ENCODE measurements around the gene IGF1R. TPM values are rescaled to one million over a fixed set of nuclear protein-coding genes. Genes with fewer than 3 reads are reported as not detected.

Gene IGF1R
- total and polyA plus RNA-seq, 2 of the 13 experiments (the other 11 are each of a cell fraction or from before 2014, with no cell fraction given) = 15.9 to 18.4 TPM

DNA sequence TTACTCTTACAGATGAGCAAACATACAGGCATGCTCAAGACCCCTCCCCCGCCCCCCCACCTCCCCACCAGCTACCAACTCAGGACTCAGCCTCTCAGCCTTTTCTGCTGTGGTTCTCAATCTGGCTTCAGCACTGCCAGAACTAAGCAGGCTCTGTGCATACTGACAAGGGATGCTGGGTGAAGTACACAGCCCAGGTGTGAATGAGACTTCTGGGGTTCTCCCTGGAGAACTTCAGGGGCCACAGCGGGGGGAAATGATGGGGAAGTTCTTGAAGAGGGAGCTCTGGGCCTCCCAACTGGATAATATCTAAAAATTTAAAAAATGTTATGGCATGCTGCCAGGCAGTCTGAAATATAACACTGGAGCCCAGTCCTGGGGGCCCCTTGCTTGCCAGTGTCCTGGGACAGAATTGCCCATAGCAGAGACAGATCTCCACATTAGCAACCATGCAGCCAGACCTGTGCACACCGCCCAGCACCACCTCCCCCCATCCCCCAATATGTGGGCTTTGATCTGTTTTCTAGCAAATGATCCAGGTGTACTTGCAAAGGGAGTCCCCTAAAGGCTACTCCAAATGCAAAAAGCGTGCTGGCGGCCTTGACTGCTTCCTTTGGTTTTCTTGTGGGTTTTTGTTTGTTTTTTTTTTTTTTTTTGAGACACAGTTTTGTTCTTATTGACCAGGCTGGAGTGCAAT, 317.9 kb downstream of the IGF1R start (continued):
- TF ChIP-seq ZNF644 (CRISPR knock-in tag; IDR thresholded peaks at IDR 0.05; ENCODE audit: low read depth) (no peak), RAD51 (IDR thresholded peaks at IDR 0.05; ENCODE audit: borderline replicate concordance) (no peak), MEIS2 (CRISPR knock-in tag; IDR thresholded peaks at IDR 0.05) (no peak), NBN (conservative IDR thresholded peaks at IDR 0.05) (no peak), AGO1 (IDR thresholded peaks at IDR 0.05; ENCODE audit: low read depth, low read length, poor library complexity, severe bottlenecking) (no peak), ZNF383 (CRISPR knock-in tag; IDR thresholded peaks at IDR 0.05; ENCODE audit: borderline replicate concordance) (no peak), CHD2 (IDR thresholded peaks at IDR 0.05; ENCODE audit: low read depth, low read length) (no peak)
- TF ChIP-seq, protein P1, sequence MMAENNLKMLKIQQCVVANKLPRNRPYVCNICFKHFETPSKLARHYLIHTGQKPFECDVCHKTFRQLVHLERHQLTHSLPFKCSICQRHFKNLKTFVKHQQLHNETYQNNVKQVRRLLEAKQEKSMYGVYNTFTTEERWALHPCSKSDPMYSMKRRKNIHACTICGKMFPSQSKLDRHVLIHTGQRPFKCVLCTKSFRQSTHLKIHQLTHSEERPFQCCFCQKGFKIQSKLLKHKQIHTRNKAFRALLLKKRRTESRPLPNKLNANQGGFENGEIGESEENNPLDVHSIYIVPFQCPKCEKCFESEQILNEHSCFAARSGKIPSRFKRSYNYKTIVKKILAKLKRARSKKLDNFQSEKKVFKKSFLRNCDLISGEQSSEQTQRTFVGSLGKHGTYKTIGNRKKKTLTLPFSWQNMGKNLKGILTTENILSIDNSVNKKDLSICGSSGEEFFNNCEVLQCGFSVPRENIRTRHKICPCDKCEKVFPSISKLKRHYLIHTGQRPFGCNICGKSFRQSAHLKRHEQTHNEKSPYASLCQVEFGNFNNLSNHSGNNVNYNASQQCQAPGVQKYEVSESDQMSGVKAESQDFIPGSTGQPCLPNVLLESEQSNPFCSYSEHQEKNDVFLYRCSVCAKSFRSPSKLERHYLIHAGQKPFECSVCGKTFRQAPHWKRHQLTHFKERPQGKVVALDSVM (CRISPR knock-in tag; IDR thresholded peaks at IDR 0.05) = no peak

GRCh38 chr15:98967096-98967495, 318.8 kb downstream of the IGF1R start:
- intact Hi-C loops (cut with micrococcal nuclease; ENCODE audit: unreplicated experiment) (no loop called here), in situ Hi-C loops (cut with HindIII; ENCODE audit: extremely low pct_ligation_motif_present, low pct_unique_long_range_greater_than_20kb) (no loop called here)
- Histone ChIP-seq H3K79me2 (ENCODE audit: insufficient read depth, low read length) (no peaks in the 10 kb centered on the region), H3K27me3 (ENCODE audit: control insufficient read depth in 1 of 2, insufficient read depth in 2 of 2, low read length in 2 of 2) (peaks cover 5 to 19% of the 10 kb centered on the region in 2 experiments; a peak in 4 of 5 replicates), H3K9me3 (ENCODE audit: low read length) (no peaks in the 10 kb centered on the region), H3K4me1 (ENCODE audit: insufficient read depth, low read length) (peaks cover 22% of the 10 kb centered on the region), H3K36me3 (replicated peaks in 1 of 2; ENCODE audit: control insufficient read depth in 1 of 2, insufficient read depth in 2 of 2, low read length in 2 of 2) (peaks cover 0 to 5% of the 10 kb centered on the region in 2 experiments; a peak in 1 of 5 replicates), H3K27ac (ENCODE audit: extremely low read length, insufficient read depth, low read length) (no peak overlapping the region), H3K4me2 (ENCODE audit: low read depth, low read length) (no peak overlapping the region), H3K4me3 (replicated peaks in 1 of 3; ENCODE audit: insufficient read depth in 1 of 3, low read depth in 2 of 3, low read length in 3 of 3) (no peak overlapping the region), H2AFZ (ENCODE audit: low read length) (no peak overlapping the region), H3K9ac (ENCODE audit: insufficient read depth, low read depth, low read length) (no peak overlapping the region), H4K20me1 (ENCODE audit: insufficient read depth, low read length) (no peaks in the 10 kb centered on the region)
- CTCF ChIA-PET (ENCODE audit: low intra/inter-chr PET ratio, low total read pairs) = no interaction called here
- FAIRE-seq = no peak
- DNase-seq (ENCODE audit: low spot score) = no peak
- 69% methylated on average over 5 of the region's 5 CpGs for WGBS (ENCODE audit: low lambda C conversion rate)
- POLR2A ChIA-PET = no interaction called here
- BruUV-seq (replicated peaks) = no TSS peak
- ATAC-seq = no peak
- TF ChIP-seq ZNF280D (CRISPR knock-in tag; IDR thresholded peaks at IDR 0.05) (no peak), ZNF883 (CRISPR knock-in tag; IDR thresholded peaks at IDR 0.05; ENCODE audit: not compliant biosample characterization) (no peak), ZFYVE20 (CRISPR knock-in tag; IDR thresholded peaks at IDR 0.05; ENCODE audit: borderline replicate concordance, low read depth) (no peak), ZFP62 (CRISPR knock-in tag; IDR thresholded peaks at IDR 0.05) (no peak), ZNF670 (CRISPR knock-in tag; IDR thresholded peaks at IDR 0.05; ENCODE audit: borderline replicate concordance) (no peak), POLR2G (IDR thresholded peaks at IDR 0.05; ENCODE audit: low read depth, low read length) (no peak), MIXL1 (CRISPR knock-in tag; IDR thresholded peaks at IDR 0.05) (no peak), MLXIP (CRISPR knock-in tag; IDR thresholded peaks at IDR 0.05; ENCODE audit: borderline replicate concordance) (no peak)
